ENCODE data around the gene FAM3C. TPM values are rescaled to one million over a fixed set of nuclear protein-coding genes. Genes with fewer than 3 reads are reported as not detected.

Gene FAM3C
- total and polyA plus RNA-seq, 2 of the 4 experiments (the other 2 are of a cell fraction) = 11.5 to 45.8 TPM

DNA sequence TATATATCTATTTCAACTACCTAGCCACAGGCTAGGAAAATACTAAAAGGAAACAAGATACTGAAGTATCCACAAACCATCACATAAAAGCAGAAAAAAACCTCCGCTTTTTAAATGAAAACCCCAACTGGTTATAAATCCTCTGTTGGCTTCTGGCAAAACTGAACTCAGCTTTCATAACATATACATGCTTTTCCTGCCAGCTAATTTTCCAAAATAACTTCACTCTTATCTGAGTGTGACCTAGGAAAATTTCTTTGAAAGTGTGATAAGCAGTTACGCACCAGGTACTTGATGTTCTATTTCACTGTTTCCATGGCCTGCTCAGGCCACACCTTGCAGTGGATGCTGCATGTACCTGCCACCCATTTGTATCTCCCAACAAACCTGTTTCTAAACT is 11.8 kb downstream of the FAM3C start:
- no peak overlapping the region for H2BK5ac ChIP-seq (ENCODE audit: low read depth, low read length, poor library complexity, severe bottlenecking)
- H4K20me1 ChIP-seq (ENCODE audit: insufficient read depth, low read length) = peaks cover 13% of the 10 kb centered on the region
- H3K4me1 ChIP-seq (ENCODE audit: control insufficient read depth, insufficient read depth, low read length) = 0 out of 2 replicates have a peak, but pooled peaks cover 1% of the 10 kb centered on the region
- no peak for ATAC-seq (ENCODE audit: low read depth)
- H4K91ac ChIP-seq (ENCODE audit: insufficient read depth, low read depth, low read length) = no peak overlapping the region
- dilution Hi-C loops (cut with HindIII; ENCODE audit: low sequenced_read_pairs, unreplicated experiment) (no loop called here), intact Hi-C loops (cut with micrococcal nuclease) (no loop called here), in situ Hi-C loops (cut with MboI; ENCODE audit: low sequenced_read_pairs) (no loop called here)
- H3K27me3 ChIP-seq (ENCODE audit: control insufficient read depth, insufficient read depth, low read length) = no peaks in the 10 kb centered on the region
- TF ChIP-seq RCOR1 (IDR thresholded peaks at IDR 0.05; ENCODE audit: insufficient replicate concordance, low read length) (no peak), BHLHE40 (IDR thresholded peaks at IDR 0.05; ENCODE audit: low read depth, low read length) (no peak), FOS (IDR thresholded peaks at IDR 0.05; ENCODE audit: low read depth, low read length) (no peak), CEBPB (IDR thresholded peaks at IDR 0.05; ENCODE audit: low read depth, low read length) (no peak), NFE2L2 (IDR thresholded peaks at IDR 0.05; ENCODE audit: low read depth, low read length) (no peak), RFX5 (IDR thresholded peaks at IDR 0.05; ENCODE audit: low read depth, low read length) (no peak), MAFK (IDR thresholded peaks at IDR 0.05; ENCODE audit: low read depth, low read length) (no peak), SMC3 (IDR thresholded peaks at IDR 0.05; ENCODE audit: low read depth, low read length) (no peak), RAD21 (IDR thresholded peaks at IDR 0.05; ENCODE audit: low read length) (no peak), MXI1 (IDR thresholded peaks at IDR 0.05; ENCODE audit: borderline replicate concordance, low read depth, low read length) (no peak), CHD1 (IDR thresholded peaks at IDR 0.05; ENCODE audit: low read depth, low read length) (no peak), POLR2A (IDR thresholded peaks at IDR 0.05; ENCODE audit: low read depth, low read length) (no peak), MAZ (IDR thresholded peaks at IDR 0.05; ENCODE audit: borderline replicate concordance, low read depth, low read length) (no peak)
- TF ChIP-seq, protein P1, sequence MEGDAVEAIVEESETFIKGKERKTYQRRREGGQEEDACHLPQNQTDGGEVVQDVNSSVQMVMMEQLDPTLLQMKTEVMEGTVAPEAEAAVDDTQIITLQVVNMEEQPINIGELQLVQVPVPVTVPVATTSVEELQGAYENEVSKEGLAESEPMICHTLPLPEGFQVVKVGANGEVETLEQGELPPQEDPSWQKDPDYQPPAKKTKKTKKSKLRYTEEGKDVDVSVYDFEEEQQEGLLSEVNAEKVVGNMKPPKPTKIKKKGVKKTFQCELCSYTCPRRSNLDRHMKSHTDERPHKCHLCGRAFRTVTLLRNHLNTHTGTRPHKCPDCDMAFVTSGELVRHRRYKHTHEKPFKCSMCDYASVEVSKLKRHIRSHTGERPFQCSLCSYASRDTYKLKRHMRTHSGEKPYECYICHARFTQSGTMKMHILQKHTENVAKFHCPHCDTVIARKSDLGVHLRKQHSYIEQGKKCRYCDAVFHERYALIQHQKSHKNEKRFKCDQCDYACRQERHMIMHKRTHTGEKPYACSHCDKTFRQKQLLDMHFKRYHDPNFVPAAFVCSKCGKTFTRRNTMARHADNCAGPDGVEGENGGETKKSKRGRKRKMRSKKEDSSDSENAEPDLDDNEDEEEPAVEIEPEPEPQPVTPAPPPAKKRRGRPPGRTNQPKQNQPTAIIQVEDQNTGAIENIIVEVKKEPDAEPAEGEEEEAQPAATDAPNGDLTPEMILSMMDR (conservative IDR thresholded peaks at IDR 0.05; ENCODE audit: low read depth, low read length) = no peak
- TF ChIP-seq, protein P2, sequence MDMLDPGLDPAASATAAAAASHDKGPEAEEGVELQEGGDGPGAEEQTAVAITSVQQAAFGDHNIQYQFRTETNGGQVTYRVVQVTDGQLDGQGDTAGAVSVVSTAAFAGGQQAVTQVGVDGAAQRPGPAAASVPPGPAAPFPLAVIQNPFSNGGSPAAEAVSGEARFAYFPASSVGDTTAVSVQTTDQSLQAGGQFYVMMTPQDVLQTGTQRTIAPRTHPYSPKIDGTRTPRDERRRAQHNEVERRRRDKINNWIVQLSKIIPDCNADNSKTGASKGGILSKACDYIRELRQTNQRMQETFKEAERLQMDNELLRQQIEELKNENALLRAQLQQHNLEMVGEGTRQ (IDR thresholded peaks at IDR 0.05; ENCODE audit: low read depth, low read length) = no peak
- TF ChIP-seq, protein P3, sequence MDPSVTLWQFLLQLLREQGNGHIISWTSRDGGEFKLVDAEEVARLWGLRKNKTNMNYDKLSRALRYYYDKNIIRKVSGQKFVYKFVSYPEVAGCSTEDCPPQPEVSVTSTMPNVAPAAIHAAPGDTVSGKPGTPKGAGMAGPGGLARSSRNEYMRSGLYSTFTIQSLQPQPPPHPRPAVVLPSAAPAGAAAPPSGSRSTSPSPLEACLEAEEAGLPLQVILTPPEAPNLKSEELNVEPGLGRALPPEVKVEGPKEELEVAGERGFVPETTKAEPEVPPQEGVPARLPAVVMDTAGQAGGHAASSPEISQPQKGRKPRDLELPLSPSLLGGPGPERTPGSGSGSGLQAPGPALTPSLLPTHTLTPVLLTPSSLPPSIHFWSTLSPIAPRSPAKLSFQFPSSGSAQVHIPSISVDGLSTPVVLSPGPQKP (IDR thresholded peaks at IDR 0.05; ENCODE audit: borderline replicate concordance, low read depth, low read length) = no peak
- H3K18ac ChIP-seq (ENCODE audit: low read depth, low read length) = no peak overlapping the region
- H3K14ac ChIP-seq (replicated peaks; ENCODE audit: low read depth, low read length) = no peak overlapping the region
- no peak overlapping the region for H3K9ac ChIP-seq (ENCODE audit: low read depth, low read length)
- H3K56ac ChIP-seq (ENCODE audit: extremely low read depth, insufficient read depth, low read length) = no peak overlapping the region
- POLR2A ChIA-PET (ENCODE audit: unreplicated experiment) = no interaction called here
- H2AK9ac ChIP-seq (replicated peaks; ENCODE audit: low read depth, low read length, poor library complexity) = no peak overlapping the region
- no peak overlapping the region for H2BK15ac ChIP-seq (ENCODE audit: low read depth, low read length)
- H4K5ac ChIP-seq (ENCODE audit: low read depth, low read length) = no peak overlapping the region
- no peak overlapping the region for H2BK120ac ChIP-seq (ENCODE audit: low read depth, low read length)
- no peak overlapping the region for H4K8ac ChIP-seq (ENCODE audit: low read depth in 2 of 2, low read length in 2 of 2)
- H3K9me3 ChIP-seq (ENCODE audit: control insufficient read depth, insufficient read depth, low read length) = no peaks in the 10 kb centered on the region
- no peak overlapping the region for H3K4me3 ChIP-seq (ENCODE audit: insufficient read depth, low read depth, low read length)
- no peak overlapping the region for H2AFZ ChIP-seq (replicated peaks; ENCODE audit: low read length, poor library complexity)
- DNase-seq = no peak
- H2BK20ac ChIP-seq (ENCODE audit: low read depth, low read length) = no peak overlapping the region
- no CpG with 5 or more reads among the region's 2 CpGs for WGBS, 2 experiments (ENCODE audit: extremely low coverage in 2 of 2, insufficient read length in 1 of 2)
- no peak overlapping the region for H3K27ac ChIP-seq (ENCODE audit: insufficient read depth, low read length)
- peaks cover 8% of the 10 kb centered on the region for H3K9me1 ChIP-seq (ENCODE audit: insufficient read depth, low read length)
- H3K79me1 ChIP-seq (ENCODE audit: low read depth in 1 of 2, low read length in 2 of 2) = peaks cover 26 to 53% of the 10 kb centered on the region in 2 experiments
- peaks cover 1% of the 10 kb centered on the region; the same call in 1 of the 2 replicates for H3K36me3 ChIP-seq (ENCODE audit: control insufficient read depth, insufficient read depth, low read length)
- H3K4me2 ChIP-seq (ENCODE audit: low read depth, low read length) = no peak overlapping the region
- H3K23ac ChIP-seq (ENCODE audit: low read depth, low read length) = no peak overlapping the region
- peak overlapping the region; percentile 4; the same call in 1 of the 2 replicates for H2AK5ac ChIP-seq (ENCODE audit: low read depth, low read length)
- CTCF ChIA-PET = no interaction called here
- no TSS peak for BruUV-seq (replicated peaks)
- H3K4ac ChIP-seq (ENCODE audit: low read depth, low read length) = no peak overlapping the region

Measured in IMR-90 (cell line).